Right lobe of liver (tissue), 6 donors: ENCODE results near the gene TMEM255B. TPM values are rescaled to one million over a fixed set of nuclear protein-coding genes. Genes with fewer than 3 reads are reported as not detected.

ENCODE experiments used
- ATAC-seq, 4 donors: fragments of 200-7000 bp; cut with Tn5 transposase; one replicate each; pipeline ENCODE4 v1.9.1; 2020; ENCODE audit warnings: mild to moderate bottlenecking in 4 of 4, moderate library complexity in 4 of 4
- DNase-seq, 3 donors: peaks; one replicate each; pipeline ENCODE4 v3.0.0-alpha.2; 2020
- H3K27ac ChIP-seq, 3 donors: fragments of 200-600 bp; one replicate each; pipeline ENCODE4 v1.8.0; 2022
- H3K27me3 ChIP-seq, 2 donors: fragments of 200-600 bp; one replicate each; pipeline ENCODE4 v1.8.0; 2022
- H3K36me3 ChIP-seq, 4 donors: fragments of 200-600 bp; sonication (generic) in 1 of 4; one replicate each; pipeline versions ENCODE4 v1.5.1 to v1.8.0; 2017 to 2022; ENCODE audit warnings: control low read depth in 1 of 4
- H3K4me1 ChIP-seq, 4 donors: fragments of 200-600 bp; sonication (generic) in 1 of 4; one replicate each; pipeline versions ENCODE4 v1.5.1 to v1.8.0; 2017 to 2022; ENCODE audit warnings: control low read depth in 1 of 4
- H3K4me3 ChIP-seq, 3 donors: fragments of 200-600 bp; one replicate each; pipeline ENCODE4 v1.8.0; 2022
- H3K9me3 ChIP-seq, 4 donors: fragments of 200-600 bp; sonication (generic) in 1 of 4; one replicate each; pipeline versions ENCODE4 v1.5.1 to v1.8.0; 2017 to 2022; ENCODE audit warnings: control low read depth in 1 of 4
- CTCF ChIP-seq, 4 donors: fragments of 200-600 bp in 3 of 4; fragments of 450-650 bp in 1 of 4; IDR thresholded peaks; one replicate each; pipeline versions ENCODE4 v1.5.1 to v1.8.0; 2016 to 2022; ENCODE audit warnings: antibody characterized with exemption in 4 of 4, mild to moderate bottlenecking in 2 of 4
- POLR2A ChIP-seq: fragments of 450-650 bp; IDR thresholded peaks from one replicate; pipeline ENCODE4 v1.6.1; 2017; ENCODE audit warnings: antibody characterized with exemption, mild to moderate bottlenecking
- WGBS: methylation state at CpG from one replicate; pipeline ENCODE4 v1.1.6; 2018; ENCODE audit warnings: low coverage, low lambda C conversion rate; ENCODE audit not compliant: insufficient coverage; ENCODE audit errors: missing lambda C conversion rate; 5-methylcytosine and 5-hydroxymethylcytosine counted together
- intact Hi-C, 2 donors: fragments of 100-400 bp; cut with DNase I; formaldehyde crosslinking; loops; one replicate each; pipeline versions ENCODE4 v1.11.2 to v1.14.1; 2022
- total RNA-seq, 6 experiments: library from RNA; depleted of rRNA in 2 of 6; stranded (reverse); fragments of >200 nt in 2 of 6; fragmentation: NEBNext Ultra II Directional in 3 of 6; extraction: Animal tissue kit (Norgen Biotek cat#: 25700) in 3 of 6; gene quantifications; one replicate each; pipeline versions ENCODE4 v1.1.0 to v1.2.4, GENCODE V29; 2016 to 2023
- donor health status: DM: no; HTN: yes; CAD: no.
- donor health status: DM: no; HTN: no; CAD: no.
- donor health status: DM: no; HTN: no; CAD: no.
- donor health status: DM: no; HTN: yes; CAD: no.
- donor health status: DM: no; HTN: yes; CAD: no.

The TMEM255B gene
- total RNA-seq, 6 experiments from 2014 or later = 2.5 to 10.4 (median 6.2) TPM

- ATAC-seq (no peak), DNase-seq (peak in 1 of 3 donors; percentile 19)
- WGBS = 90% methylated on average over 20 of the region's 52 CpGs
- TF ChIP-seq POLR2A = no peak
- TF ChIP-seq CTCF (IDR thresholded peaks at IDR 0.05) = no peak
- Histone ChIP-seq H3K4me3 (no peak overlapping the region), H3K27ac (no peak overlapping the region), H3K4me1 (peaks cover 0 to 2% (median 0%) of the 10 kb centered on the region in 4 donors), H3K9me3 (no peaks in the 10 kb centered on the region), H3K36me3 (no peaks in the 10 kb centered on the region), H3K27me3 (no peaks in the 10 kb centered on the region)
- intact Hi-C loops = loop anchor here in 1 of 2 donors (10.0 kb wide), 1 partner anchor 85 kb away; no protein-coding TSS in a partner anchor
These were observed 61.0 kb downstream of the TMEM255B start for GRCh38 chr13:113819731-113820715.

- DNase-seq = peak in 1 of 3 donors; percentile 27
- Histone ChIP-seq H3K27me3 (no peaks in the 10 kb centered on the region), H3K27ac (no peak overlapping the region), H3K36me3 (no peaks in the 10 kb centered on the region), H3K4me1 (peaks cover 0 to 2% (median 0%) of the 10 kb centered on the region in 4 donors), H3K4me3 (no peak overlapping the region), H3K9me3 (no peaks in the 10 kb centered on the region)
- no peak for ATAC-seq
- TF ChIP-seq CTCF (IDR thresholded peaks at IDR 0.05) = no peak
- 63% methylated on average over 4 of the region's 54 CpGs for WGBS
- intact Hi-C loops = no loop called here
These were observed 62.0 kb downstream of the TMEM255B start for GRCh38 chr13:113820813-113821651.

- DNase-seq = no peak
- intact Hi-C loops = no loop called here
- H3K27ac ChIP-seq = no peak overlapping the region
- H3K4me3 ChIP-seq = no peak overlapping the region
- no peaks in the 10 kb centered on the region for H3K9me3 ChIP-seq
- no CpG with 5 or more reads among the region's 24 CpGs for WGBS
- no peak for TF ChIP-seq POLR2A
- TF ChIP-seq CTCF (IDR thresholded peaks at IDR 0.05) = no peak
- no peaks in the 10 kb centered on the region for H3K27me3 ChIP-seq
- H3K36me3 ChIP-seq = no peaks in the 10 kb centered on the region
- no peaks in the 10 kb centered on the region for H3K4me1 ChIP-seq
- ATAC-seq = no peak
These were observed 62.8 kb downstream of the TMEM255B start for GRCh38 chr13:113821847-113822246.

- H3K36me3 ChIP-seq = no peaks in the 10 kb centered on the region
- intact Hi-C loops = no loop called here
- no peak overlapping the region for H3K27ac ChIP-seq
- no peak for DNase-seq
- TF ChIP-seq POLR2A = no peak
- no peak for TF ChIP-seq CTCF (IDR thresholded peaks at IDR 0.05)
- no peak overlapping the region for H3K4me3 ChIP-seq
- no peaks in the 10 kb centered on the region for H3K4me1 ChIP-seq
- no CpG with 5 or more reads among the region's 12 CpGs for WGBS
- no peak for ATAC-seq
- H3K9me3 ChIP-seq = no peaks in the 10 kb centered on the region
- H3K27me3 ChIP-seq = no peaks in the 10 kb centered on the region
These were observed 63.2 kb downstream of the TMEM255B start for GRCh38 chr13:113822266-113822665.
